GM23248 (cell line): ENCODE data around the gene ZNF74. TPM values are rescaled to one million over a fixed set of nuclear protein-coding genes. Genes with fewer than 3 reads are reported as not detected.
"Not testable (repeated sequence)": the region's sequence is repeated elsewhere in the genome, so short reads cannot be mapped to it uniquely, and the experiment has no call there.

Experiments
- DNase-seq: peaks from one replicate; pipeline ENCODE4 v3.0.0-alpha.2; 2015
- H2AFZ ChIP-seq: fragments of 200-600 bp; sonication (generic); 2 replicates; pipeline ENCODE4 v1.6.1; 2016; ENCODE audit warnings: antibody characterized with exemption
- H3F3A ChIP-seq: fragments of 200-600 bp; sonication (generic); 2 replicates; pipeline ENCODE4 v1.6.1; 2016; ENCODE audit warnings: mild to moderate bottlenecking, antibody characterized with exemption, mixed run types; ENCODE audit not compliant: insufficient read depth
- H3K27ac ChIP-seq: fragments of 200-600 bp; sonication (generic); 2 replicates; pipeline ENCODE4 v1.5.1; 2016; ENCODE audit warnings: mild to moderate bottlenecking
- H3K27me3 ChIP-seq: fragments of 200-600 bp; sonication (generic); replicated peaks from 2 replicates; pipeline ENCODE4 v1.6.1; 2016; ENCODE audit warnings: mild to moderate bottlenecking; ENCODE audit not compliant: insufficient read depth
- H3K36me3 ChIP-seq: fragments of 200-600 bp; sonication (generic); 2 replicates; pipeline ENCODE4 v1.6.1; 2016; ENCODE audit warnings: low read depth, mild to moderate bottlenecking
- H3K4me1 ChIP-seq: fragments of 200-600 bp; sonication (generic); 2 replicates; pipeline ENCODE4 v1.6.1; 2016; ENCODE audit warnings: mild to moderate bottlenecking; ENCODE audit not compliant: insufficient read depth
- H3K4me2 ChIP-seq: fragments of 200-600 bp; sonication (generic); one replicate; pipeline ENCODE4 v1.6.1; 2016; ENCODE audit warnings: mild to moderate bottlenecking; ENCODE audit not compliant: unreplicated experiment
- H3K4me3 ChIP-seq: fragments of 200-600 bp; sonication (generic); 2 replicates; pipeline ENCODE4 v1.5.1; 2016; ENCODE audit warnings: mild to moderate bottlenecking
- H3K79me2 ChIP-seq: fragments of 200-600 bp; sonication (generic); 2 replicates; pipeline ENCODE4 v1.6.1; 2016; ENCODE audit warnings: mild to moderate bottlenecking; ENCODE audit not compliant: insufficient read depth
- H3K9ac ChIP-seq: fragments of 200-600 bp; sonication (generic); 2 replicates; pipeline ENCODE4 v1.6.1; 2016; ENCODE audit warnings: mild to moderate bottlenecking
- H3K9me2 ChIP-seq: fragments of 200-600 bp; sonication (generic); 2 replicates; pipeline ENCODE4 v1.6.1; 2016; ENCODE audit warnings: mixed run types, mild to moderate bottlenecking, moderate library complexity; ENCODE audit not compliant: insufficient read depth
- H3K9me3 ChIP-seq: fragments of 200-600 bp; sonication (generic); one replicate; pipeline ENCODE4 v1.6.1; 2017; ENCODE audit warnings: low read depth
- H4K20me1 ChIP-seq: fragments of 200-600 bp; sonication (generic); 2 replicates; pipeline ENCODE4 v1.6.0; 2016; ENCODE audit not compliant: insufficient read depth
- WGBS, 2 experiments: methylation state at CpG; one replicate each; pipeline ENCODE4 v1.1.6; 2015 to 2017; ENCODE audit warnings: low lambda C conversion rate in 2 of 2, low coverage in 1 of 2; ENCODE audit errors: missing lambda C conversion rate in 2 of 2; 5-methylcytosine and 5-hydroxymethylcytosine counted together
- in situ Hi-C: fragments of 300-500 bp; cut with MboI; formaldehyde crosslinking; loops from 2 replicates; pipeline ENCODE4 v1.15.0; 2020
- polyA plus RNA-seq: library from polyadenylated mRNA; unstranded; fragments of >200 nt; fragmentation: Nextera tagmentation; extraction: Ambion mirVana; gene quantifications from 2 replicates; pipeline ENCODE4 v1.2.1, GENCODE V29; 2016
- total RNA-seq: library from RNA; depleted of rRNA; stranded (reverse); fragments of >200 nt; shearing (Covaris generic); gene quantifications from 2 replicates; pipeline ENCODE4 v1.2.3, GENCODE V29; 2014

The ZNF74 gene
- total and polyA plus RNA-seq, 2 experiments from 2014 or later = 3.7 to 11.5 TPM

DNA sequence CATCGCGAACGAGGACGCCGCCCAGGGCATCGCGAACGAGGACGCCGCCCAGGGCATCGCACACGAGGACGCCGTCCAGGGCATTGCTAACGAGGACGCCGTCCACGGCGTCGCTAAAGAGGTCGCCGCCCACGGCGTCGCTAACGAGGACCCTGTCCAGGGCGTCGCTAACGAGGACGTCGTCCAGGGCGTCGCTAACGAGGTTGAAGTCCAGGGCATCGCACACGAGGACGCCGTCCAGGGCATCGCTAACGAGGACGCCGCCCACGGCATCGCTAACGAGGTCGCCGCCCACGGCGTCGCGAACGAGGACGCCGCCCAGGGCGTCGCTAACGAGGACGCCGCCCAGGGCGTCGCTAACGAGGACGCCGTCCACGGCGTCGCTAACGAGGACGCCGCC is 36.0 kb upstream of the ZNF74 start:
- H4K20me1 ChIP-seq, in situ Hi-C loops, H3K27ac ChIP-seq, H3K9me3 ChIP-seq, H2AFZ ChIP-seq, H3F3A ChIP-seq, H3K9ac ChIP-seq, H3K4me3 ChIP-seq, H3K9me2 ChIP-seq, H3K36me3 ChIP-seq, H3K4me1 ChIP-seq, H3K27me3 ChIP-seq, H3K4me2 ChIP-seq, DNase-seq, H3K79me2 ChIP-seq: not testable (repeated sequence)
- 94% methylated on average over 50 of the region's 70 CpGs; no CpG with 5 or more reads in 1 of the 2 experiments for WGBS, 2 experiments

DNA sequence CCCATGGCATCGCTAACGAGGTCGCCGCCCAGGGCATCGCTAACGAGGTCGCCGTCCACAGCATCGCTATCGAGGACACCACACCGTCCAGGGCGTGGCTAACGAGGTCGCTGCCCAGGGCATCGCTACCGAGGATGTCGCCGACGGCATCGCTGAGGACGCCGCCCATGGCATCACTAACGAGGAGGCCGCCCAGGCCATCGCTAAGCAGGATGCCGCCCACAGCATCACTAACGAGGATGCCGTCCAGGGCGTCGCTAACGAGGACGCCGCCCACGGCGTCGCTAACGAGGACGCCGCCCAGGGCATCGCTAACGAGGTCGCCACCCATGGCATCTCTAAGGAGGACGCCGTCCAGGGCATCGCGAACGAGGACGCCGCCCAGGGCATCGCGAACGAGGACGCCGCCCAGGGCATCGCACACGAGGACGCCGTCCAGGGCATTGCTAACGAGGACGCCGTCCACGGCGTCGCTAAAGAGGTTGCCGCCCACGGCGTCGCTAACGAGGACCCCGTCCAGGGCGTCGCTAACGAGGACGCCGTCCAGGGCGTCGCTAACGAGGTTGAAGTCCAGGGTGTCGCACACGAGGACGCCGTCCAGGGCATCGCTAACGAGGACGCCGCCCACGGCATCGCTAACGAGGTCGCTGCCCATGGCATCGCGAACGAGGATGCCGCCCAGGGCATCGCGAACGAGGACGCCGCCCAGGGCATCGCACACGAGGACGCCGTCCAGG is 35.3 kb upstream of the ZNF74 start:
- H3K79me2 ChIP-seq, in situ Hi-C loops: not testable (repeated sequence)

GRCh38 chr22:20360261-20360660 is 33.7 kb upstream of the ZNF74 start:
- H3K9me3 ChIP-seq, DNase-seq, H4K20me1 ChIP-seq, H3K36me3 ChIP-seq, H3K27me3 ChIP-seq, H3K9me2 ChIP-seq, H3K27ac ChIP-seq, H3K4me2 ChIP-seq, H3K4me3 ChIP-seq, in situ Hi-C loops, H2AFZ ChIP-seq, H3K9ac ChIP-seq, H3K79me2 ChIP-seq: not testable (repeated sequence)
- WGBS, 2 experiments = 97% methylated on average over 60 of the region's 60 CpGs; no CpG with 5 or more reads in 1 of the 2 experiments
- Histone ChIP-seq H3F3A (peaks cover 16% of the 10 kb centered on the region), H3K4me1 (peaks cover 15% of the 10 kb centered on the region)

More for the DNA sequence above, 35.3 kb upstream of the ZNF74 start:
- H3K27ac ChIP-seq, H3K27me3 ChIP-seq, H3K4me2 ChIP-seq, H3K9me3 ChIP-seq, H3K4me3 ChIP-seq, DNase-seq, H3K4me1 ChIP-seq, H3K9ac ChIP-seq, H4K20me1 ChIP-seq, H3F3A ChIP-seq, H3K36me3 ChIP-seq, H2AFZ ChIP-seq, H3K9me2 ChIP-seq: not testable (repeated sequence)
- 93 to 98% methylated on average over 8 to 92 of the region's 103 CpGs for WGBS, 2 experiments

DNA sequence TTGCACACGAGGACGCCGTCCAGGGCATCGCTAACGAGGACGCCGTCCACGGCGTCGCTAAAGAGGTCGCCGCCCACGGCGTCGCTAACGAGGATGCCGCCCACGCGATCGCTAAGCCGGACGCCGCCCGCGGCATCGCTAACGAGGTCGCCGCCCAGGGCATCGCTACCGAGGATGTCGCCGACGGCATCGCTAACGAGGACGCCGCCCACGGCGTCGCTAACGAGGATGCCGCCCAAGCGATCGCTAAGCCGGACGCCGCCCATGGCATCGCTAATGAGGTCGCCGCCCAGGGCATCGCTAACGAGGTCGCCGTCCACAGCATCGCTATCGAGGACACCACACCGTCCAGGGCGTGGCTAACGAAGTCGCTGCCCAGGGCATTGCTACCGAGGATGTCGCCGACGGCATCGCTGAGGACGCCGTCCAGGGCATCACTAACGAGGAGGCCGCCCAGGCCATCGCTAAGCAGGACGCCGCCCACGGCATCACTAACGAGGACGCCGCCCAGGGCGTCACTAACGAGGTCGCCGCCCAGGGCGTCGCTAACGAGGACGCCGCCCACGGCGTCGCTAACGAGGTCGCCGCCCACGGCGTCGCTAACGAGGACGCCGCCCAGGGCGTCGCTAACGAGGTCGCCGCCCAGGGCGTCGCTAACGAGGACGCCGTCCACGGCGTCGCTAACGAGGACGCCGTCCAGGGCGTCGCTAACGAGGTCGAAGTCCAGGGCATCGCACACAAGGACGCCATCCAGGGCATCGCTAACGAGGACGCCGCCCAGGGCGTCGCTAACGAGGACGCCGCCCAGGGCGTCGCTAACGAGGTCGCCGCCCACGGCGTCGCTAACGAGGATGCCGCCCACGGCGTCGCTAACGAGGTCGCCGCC is 32.8 kb upstream of the ZNF74 start:
- H3K27me3 ChIP-seq = not testable (repeated sequence)

DNA sequence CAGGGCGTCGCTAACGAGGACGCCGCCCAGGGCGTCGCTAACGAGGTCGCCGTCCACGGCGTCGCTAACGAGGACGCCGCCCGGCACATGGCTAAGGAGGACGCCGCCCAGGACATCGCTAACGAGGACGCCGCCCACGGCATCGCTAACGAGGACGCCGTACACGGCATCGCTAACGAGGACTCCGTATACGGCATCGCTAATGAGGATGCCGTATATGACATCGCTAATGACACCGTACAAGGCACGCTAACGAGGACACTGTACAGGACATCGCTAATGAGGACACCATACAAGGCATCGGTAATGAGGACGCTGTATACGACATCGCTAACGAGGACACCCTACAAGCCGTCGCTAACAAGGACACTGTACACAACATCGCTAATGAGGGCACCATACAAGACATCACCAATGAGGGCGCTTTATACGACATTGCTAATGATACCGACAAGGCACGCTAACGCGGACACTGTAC is 32.2 kb upstream of the ZNF74 start:
- H3K9me2 ChIP-seq, H4K20me1 ChIP-seq, H3K36me3 ChIP-seq, H3K27me3 ChIP-seq, H2AFZ ChIP-seq, H3K27ac ChIP-seq, H3K9me3 ChIP-seq, H3K4me2 ChIP-seq, DNase-seq, H3K79me2 ChIP-seq, H3K9ac ChIP-seq, in situ Hi-C loops, H3K4me3 ChIP-seq: not testable (repeated sequence)
- Histone ChIP-seq H3K4me1 (peaks cover 16% of the 10 kb centered on the region), H3F3A (peaks cover 18% of the 10 kb centered on the region)
- 93 to 95% methylated on average over 23 to 54 of the region's 54 CpGs for WGBS, 2 experiments

More for the DNA sequence above, 32.8 kb upstream of the ZNF74 start:
- H3K79me2 ChIP-seq, H4K20me1 ChIP-seq, H3K9ac ChIP-seq, in situ Hi-C loops, H3K36me3 ChIP-seq, H3K9me3 ChIP-seq, H3K9me2 ChIP-seq, H3K27ac ChIP-seq, DNase-seq, H2AFZ ChIP-seq, H3K4me2 ChIP-seq, H3K4me3 ChIP-seq: not testable (repeated sequence)
- Histone ChIP-seq H3F3A (peaks cover 18% of the 10 kb centered on the region), H3K4me1 (peaks cover 16% of the 10 kb centered on the region)
- WGBS, 2 experiments = 96 to 99% methylated on average over 12 to 145 of the region's 145 CpGs

DNA sequence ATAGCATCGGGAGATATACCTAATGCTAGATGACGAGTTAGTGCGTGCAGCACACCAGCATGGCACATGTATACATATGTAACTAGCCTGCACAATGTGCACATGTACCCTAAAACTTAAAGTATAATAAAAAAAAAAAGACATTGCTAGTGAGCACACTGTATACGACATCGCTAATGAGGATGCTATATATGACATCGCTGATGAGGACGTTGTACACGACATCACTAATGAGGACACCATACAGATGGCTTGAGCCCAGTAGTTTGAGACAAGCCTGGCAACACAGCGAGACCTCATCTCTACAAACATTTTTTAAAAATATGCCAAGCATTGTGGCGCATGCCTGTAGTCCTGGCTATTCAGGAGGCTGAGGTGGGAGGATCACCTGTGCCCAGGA is 31.5 kb upstream of the ZNF74 start:
- in situ Hi-C loops, H3K36me3 ChIP-seq, H3K9ac ChIP-seq, H3K27ac ChIP-seq, H3K9me2 ChIP-seq, H3K79me2 ChIP-seq, H4K20me1 ChIP-seq, H3K9me3 ChIP-seq, H3K4me3 ChIP-seq, H3K4me2 ChIP-seq, H3K27me3 ChIP-seq, H2AFZ ChIP-seq: not testable (repeated sequence)
- 90 to 98% methylated on average over 9 to 10 of the region's 10 CpGs for WGBS, 2 experiments
- Histone ChIP-seq H3F3A (peaks cover 18% of the 10 kb centered on the region), H3K4me1 (peaks cover 16% of the 10 kb centered on the region)
- peak; percentile 21 for DNase-seq
